K562 (cell line): ENCODE measurements around the gene KIF26A.

Source experiments
- ATF3 ChIP-seq, 2 experiments: fragments of 450-650 bp in 1 of 2; sonication (generic) in 1 of 2; formaldehyde crosslinking in 1 of 2; IDR thresholded peaks in 1 of 2; conservative IDR thresholded peaks in 1 of 2; 2 replicates each; pipeline versions ENCODE4 v1.6.1 to v1.8.1; 2016 to 2023; ENCODE audit warnings: mild to moderate bottlenecking in 2 of 2, moderate library complexity in 2 of 2, inconsistent platforms in 1 of 2, missing genetic modification reagents in 1 of 2
- CTCF ChIP-seq, 3 experiments: IDR thresholded peaks in 2 of 3; conservative IDR thresholded peaks in 1 of 3; 2 replicates each; pipeline ENCODE4 v1.5.1; 2011 to 2012; ENCODE audit warnings: low read length in 3 of 3, mild to moderate bottlenecking in 3 of 3, control low read depth in 2 of 3, improper control_type of control experiment in 1 of 3, inconsistent platforms in 1 of 3, low read depth in 1 of 3, mixed read lengths in 1 of 3, moderate library complexity in 1 of 3; ENCODE audit not compliant: insufficient read depth in 2 of 3
- DMBX1 ChIP-seq: fragments of 250-450 bp; sonication (Bioruptor Pico); IDR thresholded peaks from 2 replicates; pipeline ENCODE4 v1.8.0; 2022; ENCODE audit warnings: inconsistent platforms, mild to moderate bottlenecking, moderate library complexity, borderline replicate concordance
- GATA2 ChIP-seq: sonication (generic); formaldehyde crosslinking; IDR thresholded peaks from 2 replicates; pipeline ENCODE4 v1.4.0; 2020; ENCODE audit warnings: mild to moderate bottlenecking, missing genetic modification reagents
- HDAC2 ChIP-seq: fragments of 450-650 bp; IDR thresholded peaks from 2 replicates; pipeline ENCODE4 v1.6.1; 2016; ENCODE audit warnings: mild to moderate bottlenecking
- NR3C1 ChIP-seq: sonication (generic); formaldehyde crosslinking; IDR thresholded peaks from 2 replicates; pipeline ENCODE4 v1.8.1; 2022; ENCODE audit warnings: missing genetic modification reagents
- RAD51 ChIP-seq: fragments of 450-650 bp; IDR thresholded peaks from 2 replicates; pipeline ENCODE4 v1.7.1; 2016; ENCODE audit warnings: low read depth, mild to moderate bottlenecking, borderline replicate concordance
- RBM17 ChIP-seq: fragments of 200-400 bp; formaldehyde crosslinking; IDR thresholded peaks from 2 replicates; pipeline ENCODE4 v1.6.1; 2017; ENCODE audit warnings: low read depth, mild to moderate bottlenecking, low read length, borderline replicate concordance
- ZNF232 ChIP-seq: sonication (generic); formaldehyde crosslinking; IDR thresholded peaks from 2 replicates; pipeline ENCODE4 v1.8.0; 2022; ENCODE audit warnings: mild to moderate bottlenecking, missing genetic modification reagents
- TF ChIP-seq, protein P1 (sequence below): fragments of 250-450 bp; sonication (Bioruptor Pico); IDR thresholded peaks from 2 replicates; pipeline ENCODE4 v1.4.0; 2020

DNA sequence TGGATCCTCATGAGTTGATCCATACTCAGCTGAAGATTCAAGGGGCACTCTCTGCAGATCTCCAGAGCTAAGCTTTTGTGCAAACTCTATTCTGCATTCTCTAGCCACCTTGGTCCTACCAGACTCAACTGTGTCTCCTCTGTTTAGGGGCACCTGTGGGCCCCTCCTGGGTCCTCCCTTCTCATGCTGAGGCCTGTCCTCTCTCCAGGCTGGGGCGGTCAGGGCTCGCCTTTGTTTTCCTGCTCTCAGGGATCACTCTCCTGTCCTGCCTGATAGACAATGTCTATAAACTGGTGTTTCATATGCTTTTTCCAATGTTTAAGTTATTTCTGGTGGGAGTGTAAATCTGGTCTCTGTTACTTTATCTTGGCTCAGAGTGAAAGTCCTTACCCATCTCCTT is 11.6 kb upstream of the KIF26A start:
- TF ChIP-seq GATA2 (CRISPR knock-in tag), result no peak
- TF ChIP-seq ZNF232 (CRISPR knock-in tag), result no peak
- TF ChIP-seq CTCF (IDR thresholded peaks at IDR 0.05 in 2 of 3, conservative IDR thresholded peaks at IDR 0.05 in 1 of 3; ENCODE audit: insufficient read depth in 2 of 3, low read depth in 1 of 3, low read length in 3 of 3), result no peak
- no peak for TF ChIP-seq NR3C1
- no peak for TF ChIP-seq DMBX1 (CRISPR knock-in tag)
- no peak for TF ChIP-seq RAD51
- TF ChIP-seq RBM17, result no peak
- no peak for TF ChIP-seq ATF3 (IDR thresholded peaks at IDR 0.05)
- TF ChIP-seq ATF3 (CRISPR knock-in tag; conservative IDR thresholded peaks at IDR 0.05), result no peak
- no peak for TF ChIP-seq HDAC2
- TF ChIP-seq, protein P1, sequence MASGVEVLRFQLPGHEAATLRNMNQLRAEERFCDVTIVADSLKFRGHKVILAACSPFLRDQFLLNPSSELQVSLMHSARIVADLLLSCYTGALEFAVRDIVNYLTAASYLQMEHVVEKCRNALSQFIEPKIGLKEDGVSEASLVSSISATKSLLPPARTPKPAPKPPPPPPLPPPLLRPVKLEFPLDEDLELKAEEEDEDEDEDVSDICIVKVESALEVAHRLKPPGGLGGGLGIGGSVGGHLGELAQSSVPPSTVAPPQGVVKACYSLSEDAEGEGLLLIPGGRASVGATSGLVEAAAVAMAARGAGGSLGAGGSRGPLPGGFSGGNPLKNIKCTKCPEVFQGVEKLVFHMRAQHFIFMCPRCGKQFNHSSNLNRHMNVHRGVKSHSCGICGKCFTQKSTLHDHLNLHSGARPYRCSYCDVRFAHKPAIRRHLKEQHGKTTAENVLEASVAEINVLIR, result no peak
